ENCODE results near the gene NAALADL2.
"Not testable (repeated sequence)": the region's sequence is repeated elsewhere in the genome, so short reads cannot be mapped to it uniquely, and the experiment has no call there.

NAALADL2 gene

GRCh38 chr3:175729466-175729865 lies 870.3 kb downstream of the NAALADL2 start:
- no peak for DNase-seq

GRCh38 chr3:175731543-175731942 lies 872.4 kb downstream of the NAALADL2 start:
- DNase-seq: no peak

GRCh38 chr3:175732017-175732416 lies 872.9 kb downstream of the NAALADL2 start:
- DNase-seq: no peak

GRCh38 chr3:175735866-175736265 lies 876.7 kb downstream of the NAALADL2 start:
- no peak for DNase-seq

- DNase-seq: no peak
Measured at GRCh38 chr3:175737646-175738572, 878.8 kb downstream of the NAALADL2 start.

GRCh38 chr3:175741951-175742350 lies 882.8 kb downstream of the NAALADL2 start:
- no peak for DNase-seq

GRCh38 chr3:175743733-175744400 lies 884.7 kb downstream of the NAALADL2 start:
- DNase-seq: no peak

GRCh38 chr3:175746308-175746707 lies 887.2 kb downstream of the NAALADL2 start:
- no peak for DNase-seq

- no peak for DNase-seq
Measured at GRCh38 chr3:175748087-175748730, 889.1 kb downstream of the NAALADL2 start.

- no peak for DNase-seq
Measured at GRCh38 chr3:175749981-175750380, 890.8 kb downstream of the NAALADL2 start.

- DNase-seq: no peak
Measured at GRCh38 chr3:175751089-175751488, 892.0 kb downstream of the NAALADL2 start.

- DNase-seq: no peak
Measured at GRCh38 chr3:175763948-175764347, 904.8 kb downstream of the NAALADL2 start.

GRCh38 chr3:175764722-175765121 lies 905.6 kb downstream of the NAALADL2 start:
- no peak for DNase-seq

- no peak for DNase-seq
Measured at GRCh38 chr3:175770426-175770825, 911.3 kb downstream of the NAALADL2 start.

- no peak for DNase-seq
Measured at GRCh38 chr3:175777495-175777894, 918.4 kb downstream of the NAALADL2 start.

- DNase-seq: no peak
Measured at GRCh38 chr3:175777965-175778364, 918.8 kb downstream of the NAALADL2 start.

GRCh38 chr3:175778994-175779393 lies 919.9 kb downstream of the NAALADL2 start:
- no peak for DNase-seq

- DNase-seq: not testable (repeated sequence)
Measured at GRCh38 chr3:175787109-175787508, 928.0 kb downstream of the NAALADL2 start.

GRCh38 chr3:175792245-175792644 lies 933.1 kb downstream of the NAALADL2 start:
- no peak for DNase-seq

- DNase-seq: no peak
Measured at GRCh38 chr3:175798326-175798725, 939.2 kb downstream of the NAALADL2 start.

GRCh38 chr3:175805825-175806224 lies 946.7 kb downstream of the NAALADL2 start:
- no peak for DNase-seq

GRCh38 chr3:175807175-175807574 lies 948.0 kb downstream of the NAALADL2 start:
- no peak for DNase-seq

- no peak for DNase-seq
Measured at GRCh38 chr3:175818811-175819464, 959.8 kb downstream of the NAALADL2 start.

All from left hindlimb (tissue), 1 donor.